HEK293 (cell line): ENCODE data around the gene S1PR2.

ENCODE experiments used
- KLF7 ChIP-seq: fragments of 450-650 bp; formaldehyde crosslinking; IDR thresholded peaks from 2 replicates; pipeline ENCODE4 v1.5.1; 2016; ENCODE audit warnings: missing biosample characterization, missing genetic modification characterization, borderline replicate concordance
- PRDM2 ChIP-seq: fragments of 450-650 bp; formaldehyde crosslinking; IDR thresholded peaks from 2 replicates; pipeline ENCODE4 v1.5.1; 2016; ENCODE audit warnings: missing biosample characterization, missing genetic modification characterization, borderline replicate concordance
- SCRT1 ChIP-seq: fragments of 450-650 bp; formaldehyde crosslinking; IDR thresholded peaks from 2 replicates; pipeline ENCODE4 v1.5.1; 2016; ENCODE audit warnings: missing biosample characterization, missing genetic modification characterization, borderline replicate concordance
- SP3 ChIP-seq: fragments of 450-650 bp; formaldehyde crosslinking; IDR thresholded peaks from 2 replicates; pipeline ENCODE4 v1.5.1; 2016; ENCODE audit warnings: missing biosample characterization, missing genetic modification characterization
- ZBTB1 ChIP-seq: fragments of 450-650 bp; formaldehyde crosslinking; IDR thresholded peaks from 2 replicates; pipeline ENCODE4 v1.5.1; 2016; ENCODE audit warnings: missing biosample characterization, missing genetic modification characterization
- ZBTB11 ChIP-seq: fragments of 450-650 bp; formaldehyde crosslinking; conservative IDR thresholded peaks from 2 replicates; pipeline ENCODE4 v1.5.1; 2016; ENCODE audit warnings: low read depth, missing biosample characterization, missing genetic modification characterization
- ZBTB17 ChIP-seq: fragments of 450-650 bp; formaldehyde crosslinking; IDR thresholded peaks from 2 replicates; pipeline ENCODE4 v1.5.1; 2016; ENCODE audit warnings: missing biosample characterization, missing genetic modification characterization
- ZBTB48 ChIP-seq: fragments of 450-650 bp; formaldehyde crosslinking; IDR thresholded peaks from 2 replicates; pipeline ENCODE4 v1.5.1; 2016; ENCODE audit warnings: missing biosample characterization, missing genetic modification characterization
- ZNF112 ChIP-seq: fragments of 450-650 bp; formaldehyde crosslinking; IDR thresholded peaks from 2 replicates; pipeline ENCODE4 v1.5.0; 2017; ENCODE audit warnings: missing biosample characterization, missing genetic modification characterization
- ZNF140 ChIP-seq: fragments of 450-650 bp; formaldehyde crosslinking; IDR thresholded peaks from 2 replicates; pipeline ENCODE4 v1.5.1; 2016; ENCODE audit warnings: missing biosample characterization, missing genetic modification characterization
- ZNF248 ChIP-seq: fragments of 450-650 bp; formaldehyde crosslinking; IDR thresholded peaks from 2 replicates; pipeline ENCODE4 v1.5.1; 2017; ENCODE audit warnings: missing biosample characterization, missing genetic modification characterization
- ZNF26 ChIP-seq: fragments of 450-650 bp; formaldehyde crosslinking; IDR thresholded peaks from 2 replicates; pipeline ENCODE4 v1.5.1; 2016; ENCODE audit warnings: missing biosample characterization, missing genetic modification characterization
- ZNF354C ChIP-seq: fragments of 450-650 bp; formaldehyde crosslinking; IDR thresholded peaks from 2 replicates; pipeline ENCODE4 v1.5.1; 2016; ENCODE audit warnings: missing biosample characterization, missing genetic modification characterization, low read depth, borderline replicate concordance
- ZNF362 ChIP-seq: fragments of 450-650 bp; formaldehyde crosslinking; IDR thresholded peaks from 2 replicates; pipeline ENCODE4 v1.5.1; 2016; ENCODE audit warnings: missing biosample characterization, missing genetic modification characterization
- ZNF391 ChIP-seq: fragments of 450-650 bp; formaldehyde crosslinking; IDR thresholded peaks from 2 replicates; pipeline ENCODE4 v1.5.1; 2016; ENCODE audit warnings: low read depth, missing biosample characterization, missing genetic modification characterization, borderline replicate concordance
- ZNF514 ChIP-seq: fragments of 450-650 bp; formaldehyde crosslinking; IDR thresholded peaks from 2 replicates; pipeline ENCODE4 v1.5.1; 2016; ENCODE audit warnings: missing biosample characterization, missing genetic modification characterization
- ZNF518A ChIP-seq: fragments of 450-650 bp; formaldehyde crosslinking; conservative IDR thresholded peaks from 2 replicates; pipeline ENCODE4 v1.5.1; 2016; ENCODE audit warnings: low read depth, missing biosample characterization, missing genetic modification characterization
- ZNF549 ChIP-seq: fragments of 450-650 bp; IDR thresholded peaks from 2 replicates; pipeline ENCODE4 v1.5.1; 2018; ENCODE audit warnings: missing biosample characterization, missing genetic modification characterization, mild to moderate bottlenecking, inconsistent platforms, moderate library complexity
- ZNF585B ChIP-seq: fragments of 450-650 bp; formaldehyde crosslinking; IDR thresholded peaks from 2 replicates; pipeline ENCODE4 v1.5.1; 2016; ENCODE audit warnings: missing biosample characterization, missing genetic modification characterization
- ZNF629 ChIP-seq: fragments of 450-650 bp; formaldehyde crosslinking; IDR thresholded peaks from 2 replicates; pipeline ENCODE4 v1.5.1; 2017; ENCODE audit warnings: missing biosample characterization, missing genetic modification characterization
- ZNF654 ChIP-seq: fragments of 450-650 bp; formaldehyde crosslinking; IDR thresholded peaks from 2 replicates; pipeline ENCODE4 v1.5.1; 2016; ENCODE audit warnings: low read depth, missing biosample characterization, missing genetic modification characterization
- ZNF707 ChIP-seq: fragments of 450-650 bp; formaldehyde crosslinking; IDR thresholded peaks from 2 replicates; pipeline ENCODE4 v1.5.1; 2016; ENCODE audit warnings: missing biosample characterization, missing genetic modification characterization
- ZNF777 ChIP-seq: fragments of 450-650 bp; formaldehyde crosslinking; IDR thresholded peaks from 2 replicates; pipeline ENCODE4 v1.5.1; 2017; ENCODE audit warnings: missing biosample characterization, missing genetic modification characterization, borderline replicate concordance
- ZXDB ChIP-seq: fragments of 450-650 bp; formaldehyde crosslinking; IDR thresholded peaks from 2 replicates; pipeline ENCODE4 v1.5.1; 2016; ENCODE audit warnings: missing biosample characterization, missing genetic modification characterization

S1PR2 gene

GRCh38 chr19:10228920-10229319 lies 2.2 kb downstream of the S1PR2 start (continued):
- TF ChIP-seq ZNF26 (tag by site-specific recombination) = no peak
- TF ChIP-seq SCRT1 (tag by site-specific recombination) = no peak
- peak; percentile 89 for TF ChIP-seq ZNF362 (tag by site-specific recombination)
- TF ChIP-seq ZNF514 (tag by site-specific recombination) = no peak
- no peak for TF ChIP-seq ZNF549
- TF ChIP-seq ZNF112 (tag by site-specific recombination) = no peak
- no peak for TF ChIP-seq ZNF354C (tag by site-specific recombination)
- TF ChIP-seq ZXDB (tag by site-specific recombination) = peak; percentile 48; the same call in 1 of the 2 replicates
- no peak for TF ChIP-seq ZBTB1 (tag by site-specific recombination)
- TF ChIP-seq KLF7 = no peak
- TF ChIP-seq ZNF707 (tag by site-specific recombination) = no peak
- no peak; the same call in 1 of the 2 replicates for TF ChIP-seq ZBTB17 (tag by site-specific recombination)
- no peak for TF ChIP-seq ZNF518A (tag by site-specific recombination)
- no peak for TF ChIP-seq ZBTB11 (tag by site-specific recombination)
- TF ChIP-seq ZNF391 (tag by site-specific recombination) = no peak
- no peak for TF ChIP-seq ZNF585B (tag by site-specific recombination)
- no peak for TF ChIP-seq ZNF777
- no peak for TF ChIP-seq ZNF248 (tag by site-specific recombination)
- no peak for TF ChIP-seq ZNF140 (tag by site-specific recombination)
- peak; percentile 36 for TF ChIP-seq ZNF654 (tag by site-specific recombination)
- TF ChIP-seq ZBTB48 (tag by site-specific recombination) = peak; percentile 81
- TF ChIP-seq ZNF629 (tag by site-specific recombination) = 0 out of 2 replicates have a peak, but pooled peaks have one; percentile 29
- TF ChIP-seq PRDM2 (tag by site-specific recombination) = no peak
- 0 out of 2 replicates have a peak, but pooled peaks have one; percentile 17 for TF ChIP-seq SP3 (tag by site-specific recombination)
